GM12865 (cell line): ENCODE measurements around the gene CCZ1B.
"Not testable (repeated sequence)": the region's sequence is repeated elsewhere in the genome, so short reads cannot be mapped to it uniquely, and the experiment has no call there.

ENCODE experiments used
- DNase-seq: peaks from one replicate; pipeline ENCODE4 v3.0.0; 2010; ENCODE audit warnings: low read depth
- H3K4me3 ChIP-seq: 2 replicates; pipeline ENCODE4 v1.5.1; 2011; ENCODE audit warnings: mild to moderate bottlenecking, low read depth, low read length, control low read depth
- CTCF ChIP-seq: IDR thresholded peaks from 2 replicates; pipeline ENCODE4 v1.5.1; 2011; ENCODE audit warnings: low read length, control low read depth, low read depth, inconsistent platforms; ENCODE audit not compliant: insufficient read depth; ENCODE audit errors: missing control alignments

The CCZ1B gene

GRCh38 chr7:6842278-6842921 is 16.3 kb upstream of the CCZ1B start:
- H3K4me3 ChIP-seq, result not testable (repeated sequence)

GRCh38 chr7:6837081-6837480 is 11.0 kb upstream of the CCZ1B start:
- not testable (repeated sequence) for DNase-seq, H3K4me3 ChIP-seq

More at GRCh38 chr7:6842278-6842921, 16.3 kb upstream of the CCZ1B start:
- DNase-seq, result not testable (repeated sequence)

- H3K4me3 ChIP-seq, DNase-seq: not testable (repeated sequence)
Measured at GRCh38 chr7:6835521-6835920, 9.4 kb upstream of the CCZ1B start.

- H3K4me3 ChIP-seq, result no peak overlapping the region
- no peak for DNase-seq
- no peak for TF ChIP-seq CTCF
Measured at GRCh38 chr7:6833636-6834035, 7.6 kb upstream of the CCZ1B start.

GRCh38 chr7:6831018-6831725 is 5.1 kb upstream of the CCZ1B start:
- no peak overlapping the region for H3K4me3 ChIP-seq
- TF ChIP-seq CTCF, result no peak
- DNase-seq, result no peak

- DNase-seq, result not testable (repeated sequence)
Measured at GRCh38 chr7:6830026-6830425, 4.0 kb upstream of the CCZ1B start.

GRCh38 chr7:6829616-6830015 is 3.5 kb upstream of the CCZ1B start:
- DNase-seq, H3K4me3 ChIP-seq: not testable (repeated sequence)

More at GRCh38 chr7:6830026-6830425, 4.0 kb upstream of the CCZ1B start:
- H3K4me3 ChIP-seq, result not testable (repeated sequence)

GRCh38 chr7:6827180-6827579 is 1.1 kb upstream of the CCZ1B start:
- not testable (repeated sequence) for DNase-seq, H3K4me3 ChIP-seq

- DNase-seq, result not testable (repeated sequence)
- peak overlapping the region; percentile 31 for H3K4me3 ChIP-seq
Measured at GRCh38 chr7:6825236-6826125, 594 bp downstream of the CCZ1B start.

GRCh38 chr7:6821622-6822021 is 4.5 kb downstream of the CCZ1B start:
- not testable (repeated sequence) for H3K4me3 ChIP-seq, DNase-seq

GRCh38 chr7:6815470-6815869 is 10.6 kb downstream of the CCZ1B start:
- not testable (repeated sequence) for H3K4me3 ChIP-seq

GRCh38 chr7:6813011-6813410 is 13.1 kb downstream of the CCZ1B start:
- H3K4me3 ChIP-seq, DNase-seq: not testable (repeated sequence)

More at GRCh38 chr7:6815470-6815869, 10.6 kb downstream of the CCZ1B start:
- not testable (repeated sequence) for DNase-seq

GRCh38 chr7:6807959-6808358 is 18.1 kb downstream of the CCZ1B start:
- DNase-seq, H3K4me3 ChIP-seq: not testable (repeated sequence)

- not testable (repeated sequence) for H3K4me3 ChIP-seq, DNase-seq
Measured at GRCh38 chr7:6807393-6807918, 18.6 kb downstream of the CCZ1B start.

GRCh38 chr7:6800331-6800730 is 25.7 kb downstream of the CCZ1B start:
- not testable (repeated sequence) for H3K4me3 ChIP-seq, DNase-seq

- not testable (repeated sequence) for H3K4me3 ChIP-seq, DNase-seq
Measured at GRCh38 chr7:6799887-6800286, 26.2 kb downstream of the CCZ1B start.
